A375 (cell line): Measurements from ENCODE around the gene DYRK1A. TPM values are rescaled to one million over a fixed set of nuclear protein-coding genes. Genes with fewer than 3 reads are reported as not detected.

ENCODE experiments used
- total RNA-seq: library from RNA; depleted of rRNA; stranded (reverse); fragments of >200 nt; shearing (Covaris generic); gene quantifications from 2 replicates; pipeline ENCODE4 v1.2.3, GENCODE V29; 2014; rRNA removed

DYRK1A gene
- 26.7 and 30.5 TPM in 2 replicates for total RNA-seq

DNA sequence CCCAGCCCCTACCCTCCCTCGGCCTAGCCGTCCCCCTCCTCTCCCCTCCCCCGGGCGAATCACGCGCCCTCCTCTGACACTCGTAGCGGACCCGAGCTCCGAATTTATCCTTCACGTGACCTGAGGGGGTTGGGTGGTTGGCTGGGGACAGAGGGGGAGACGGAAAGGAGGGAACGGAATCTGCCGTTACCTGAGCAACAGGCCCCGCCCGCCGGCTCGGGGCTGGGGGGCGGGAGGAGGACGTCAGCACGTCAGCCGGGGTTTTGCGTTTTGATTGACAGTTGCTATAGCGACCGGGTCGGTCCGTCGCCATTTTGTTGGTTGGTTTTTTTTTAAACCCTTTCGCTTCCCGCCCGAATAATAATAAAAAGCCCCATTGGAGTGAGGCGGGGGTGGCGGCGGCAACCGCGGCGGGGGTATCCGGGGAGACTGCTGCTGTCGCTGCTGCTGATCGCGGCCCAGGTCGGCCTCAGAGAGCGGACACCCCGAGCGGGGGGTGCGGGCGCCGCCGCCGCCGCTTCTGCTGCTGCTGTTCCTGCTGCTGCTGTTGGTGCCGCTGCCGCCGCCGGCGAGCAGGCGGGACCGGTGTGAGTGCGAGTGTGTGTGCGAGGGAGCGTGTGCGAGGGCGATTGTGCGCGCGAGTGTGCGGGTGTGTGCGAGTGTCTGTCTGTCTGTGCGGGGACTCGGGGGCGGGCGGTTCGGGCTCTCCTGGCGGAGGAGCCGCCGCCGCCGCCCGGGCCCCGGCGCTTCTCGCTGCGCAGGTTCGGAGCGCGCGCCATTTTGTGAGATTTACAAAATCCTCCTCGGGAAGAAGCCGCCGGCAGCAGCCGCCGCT is at the start of gene DYRK1A:
DYRK1A (plus strand) TSS at position 292 of the 835 bp plus-strand sequence. CDS start 53,602 bp downstream, outside the sequence.

Other genes starting within 250 kb of the DYRK1A start
- gene VPS26C, start 99.4 kb upstream of the DYRK1A start, total RNA-seq = 35.7 and 38.9 TPM in 2 replicates